BJ (cell line): Measurements from ENCODE around the gene PKNOX1. TPM values are rescaled to one million over a fixed set of nuclear protein-coding genes. Genes with fewer than 3 reads are reported as not detected.

Source experiments
- CTCF ChIA-PET: fragments of 350-600 bp; formaldehyde crosslinking; extraction: SDS; loops from one replicate; lab custom pipeline; 2021; ENCODE audit warnings: antibody characterized with exemption, inconsistent platforms; lab: Yijun Ruan, JAX
- POLR2A ChIA-PET: fragments of 300-600 bp; sonication (Branson Sonifier 250); formaldehyde crosslinking; extraction: SDS; loops from one replicate; lab custom pipeline; 2021; ENCODE audit warnings: antibody characterized with exemption; lab: Charles Lee
- DNase-seq: peaks from one replicate; pipeline ENCODE4 v3.0.0-alpha.2; 2011; ENCODE audit warnings: low read depth
- H3K27me3 ChIP-seq: 2 replicates; pipeline ENCODE4 v1.6.0; 2011; ENCODE audit warnings: low read length; ENCODE audit not compliant: control insufficient read depth, insufficient read depth
- H3K36me3 ChIP-seq: 2 replicates; pipeline ENCODE4 v1.5.1; 2011; ENCODE audit warnings: low read length; ENCODE audit not compliant: control insufficient read depth, insufficient read depth
- H3K4me3 ChIP-seq: 2 replicates; pipeline ENCODE4 v1.5.1; 2011; ENCODE audit warnings: low read depth, mild to moderate bottlenecking, control low read depth, low read length
- polyA plus RNA-seq: library from polyadenylated mRNA; depleted of rRNA; stranded (reverse); fragments of >200 nt; gene quantifications from 2 replicates; pipeline ENCODE4 v1.2.3, GENCODE V29; 2011
- TF ChIP-seq, protein P1 (sequence below): IDR thresholded peaks from 2 replicates; pipeline ENCODE4 v1.5.1; 2011; ENCODE audit warnings: low read depth, mild to moderate bottlenecking, control low read depth, inconsistent platforms, low read length, moderate library complexity; ENCODE audit not compliant: insufficient read depth

Gene PKNOX1
- polyA plus RNA-seq, 1 experiment: 38.9 TPM

DNA sequence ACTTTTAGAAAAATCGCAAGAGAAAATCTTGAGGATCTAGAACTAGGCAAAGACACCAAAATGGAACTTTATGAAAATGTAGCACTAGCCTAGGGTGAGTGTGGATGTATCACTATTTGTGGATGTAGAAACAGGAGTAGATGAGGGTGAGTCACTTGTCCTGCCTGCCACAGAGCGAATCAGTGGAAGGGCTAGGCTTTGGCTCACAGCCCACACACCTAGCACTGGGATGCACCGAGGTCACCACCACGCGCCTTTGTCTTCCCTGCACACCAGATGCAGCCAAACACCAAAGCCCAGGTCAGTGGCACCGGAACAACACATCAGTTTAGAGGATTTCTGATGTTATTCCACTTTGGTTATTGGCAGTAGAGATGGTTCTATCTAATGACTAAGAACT lies 38.2 kb downstream of the PKNOX1 start:
- TF ChIP-seq, protein P1, sequence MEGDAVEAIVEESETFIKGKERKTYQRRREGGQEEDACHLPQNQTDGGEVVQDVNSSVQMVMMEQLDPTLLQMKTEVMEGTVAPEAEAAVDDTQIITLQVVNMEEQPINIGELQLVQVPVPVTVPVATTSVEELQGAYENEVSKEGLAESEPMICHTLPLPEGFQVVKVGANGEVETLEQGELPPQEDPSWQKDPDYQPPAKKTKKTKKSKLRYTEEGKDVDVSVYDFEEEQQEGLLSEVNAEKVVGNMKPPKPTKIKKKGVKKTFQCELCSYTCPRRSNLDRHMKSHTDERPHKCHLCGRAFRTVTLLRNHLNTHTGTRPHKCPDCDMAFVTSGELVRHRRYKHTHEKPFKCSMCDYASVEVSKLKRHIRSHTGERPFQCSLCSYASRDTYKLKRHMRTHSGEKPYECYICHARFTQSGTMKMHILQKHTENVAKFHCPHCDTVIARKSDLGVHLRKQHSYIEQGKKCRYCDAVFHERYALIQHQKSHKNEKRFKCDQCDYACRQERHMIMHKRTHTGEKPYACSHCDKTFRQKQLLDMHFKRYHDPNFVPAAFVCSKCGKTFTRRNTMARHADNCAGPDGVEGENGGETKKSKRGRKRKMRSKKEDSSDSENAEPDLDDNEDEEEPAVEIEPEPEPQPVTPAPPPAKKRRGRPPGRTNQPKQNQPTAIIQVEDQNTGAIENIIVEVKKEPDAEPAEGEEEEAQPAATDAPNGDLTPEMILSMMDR: no peak
- no peaks in the 10 kb centered on the region for H3K27me3 ChIP-seq
- peaks cover 6% of the 10 kb centered on the region for H3K36me3 ChIP-seq
- ChIA-PET CTCF (interaction anchor here (0.7 kb wide), 2 partner anchors 19 to 753 kb away, joined by 3 read pairs; no protein-coding TSS in a partner anchor), POLR2A (no interaction called here)
- H3K4me3 ChIP-seq: no peak overlapping the region
- no peak for DNase-seq

DNA sequence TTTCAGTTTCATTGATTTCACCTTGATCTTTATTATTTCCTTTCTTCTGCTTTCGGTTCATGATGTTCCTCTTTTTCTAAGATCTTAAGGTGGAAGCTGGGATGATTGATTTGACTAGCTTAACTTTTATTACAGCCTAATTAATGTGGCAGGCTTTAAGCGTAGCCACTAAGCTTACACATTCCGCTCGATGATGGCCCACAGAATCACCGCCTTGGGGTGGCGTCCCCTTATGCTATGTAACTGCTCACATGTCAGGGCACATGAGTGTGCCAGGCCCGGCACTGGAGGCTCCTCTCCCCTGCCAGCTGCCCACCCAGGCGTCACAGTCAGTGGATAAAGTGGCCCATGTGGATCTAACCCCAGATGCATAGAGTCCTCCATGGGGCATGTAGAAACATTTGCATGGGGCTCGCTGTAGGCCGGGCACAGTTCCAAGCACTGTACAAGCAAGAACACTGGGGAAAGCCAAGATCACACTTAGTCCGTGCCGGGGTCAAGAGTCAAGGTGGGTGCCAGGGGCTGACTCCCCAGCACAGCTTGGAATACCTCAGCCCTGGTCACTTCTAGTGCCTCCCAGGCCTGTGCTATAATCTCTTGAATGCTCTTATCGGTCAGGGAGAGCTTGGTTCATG lies 41.7 kb downstream of the PKNOX1 start:
- DNase-seq: no peak
- ChIA-PET POLR2A (no interaction called here), CTCF (no interaction called here)
- Histone ChIP-seq H3K36me3 (peaks cover 15% of the 10 kb centered on the region), H3K27me3 (no peaks in the 10 kb centered on the region), H3K4me3 (no peak overlapping the region)
- TF ChIP-seq, protein P1: no peak

DNA sequence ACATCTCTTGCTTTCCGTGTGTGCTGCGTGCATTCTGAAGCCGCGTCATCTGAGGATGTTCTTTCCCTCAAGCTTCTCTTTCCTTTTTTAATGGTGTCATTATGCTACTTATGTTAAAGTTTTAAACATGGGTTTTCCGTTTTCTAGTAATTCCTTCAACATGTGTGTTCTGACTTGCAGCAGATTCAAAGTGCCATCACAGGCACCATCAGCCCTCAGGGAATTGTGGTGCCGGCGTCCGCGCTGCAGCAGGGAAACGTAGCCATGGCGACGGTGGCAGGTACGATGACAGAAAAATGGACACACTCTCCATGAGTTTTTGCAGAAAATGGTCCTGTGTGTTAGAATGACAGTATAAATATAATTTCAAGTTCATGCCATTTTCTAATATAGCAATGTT lies 42.4 kb downstream of the PKNOX1 start:
- TF ChIP-seq, protein P1: no peak
- Histone ChIP-seq H3K27me3 (no peaks in the 10 kb centered on the region), H3K4me3 (no peak overlapping the region), H3K36me3 (peaks cover 13% of the 10 kb centered on the region)
- ChIA-PET POLR2A (no interaction called here), CTCF (no interaction called here)
- no peak for DNase-seq

DNA sequence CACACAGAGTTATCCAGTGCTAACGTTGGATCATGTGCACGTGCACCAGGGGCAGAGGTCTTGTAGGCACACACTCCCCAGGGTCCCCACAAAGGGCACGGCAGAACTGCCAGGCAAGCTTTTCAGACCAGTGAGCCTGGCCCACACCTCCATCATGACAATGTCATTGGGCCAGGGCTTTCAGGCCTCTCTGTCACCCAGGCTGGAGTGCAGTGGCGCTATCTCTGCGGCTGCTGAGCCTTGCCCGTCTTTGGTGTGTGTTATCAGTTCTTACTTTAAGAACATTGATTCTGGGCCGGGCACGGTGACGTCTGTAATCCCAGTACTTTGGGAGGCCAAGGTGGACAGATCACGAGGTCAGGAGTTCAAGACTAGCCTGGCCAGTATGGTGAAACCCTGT lies 44.2 kb downstream of the PKNOX1 start:
- POLR2A ChIA-PET: no interaction called here
- no peaks in the 10 kb centered on the region for H3K27me3 ChIP-seq
- no peak overlapping the region for H3K4me3 ChIP-seq
- DNase-seq: no peak
- CTCF ChIA-PET: no interaction called here
- TF ChIP-seq, protein P1: no peak
- peaks cover 19% of the 10 kb centered on the region for H3K36me3 ChIP-seq

DNA sequence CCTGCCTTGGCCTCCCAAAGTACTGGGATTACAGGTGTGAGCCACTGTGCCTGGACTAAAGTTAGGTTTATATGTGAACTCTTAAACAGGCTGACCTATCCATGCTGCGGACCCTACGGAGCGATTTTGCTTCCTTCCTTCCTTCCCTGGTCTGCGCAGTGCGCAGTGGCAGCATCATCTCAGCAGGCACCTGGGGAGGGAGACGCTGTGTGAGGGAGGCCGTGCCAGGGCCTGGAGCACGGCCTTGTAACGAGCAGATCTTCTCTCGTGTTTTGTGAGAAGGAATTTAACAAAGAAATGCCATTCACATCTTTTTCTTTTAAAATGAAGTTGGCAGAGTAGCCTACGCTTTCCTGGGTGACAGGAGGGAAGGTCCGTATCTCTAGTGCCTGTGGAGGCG lies 45.8 kb downstream of the PKNOX1 start:
- no peaks in the 10 kb centered on the region for H3K27me3 ChIP-seq
- POLR2A ChIA-PET: no interaction called here
- CTCF ChIA-PET: no interaction called here
- peaks cover 19% of the 10 kb centered on the region for H3K36me3 ChIP-seq
- no peak overlapping the region for H3K4me3 ChIP-seq
- no peak for DNase-seq
- TF ChIP-seq, protein P1: no peak
